Stimulated activated CD4-positive, alpha-beta T cell treated with anti-CD3 and anti-CD28 coated beads, Interleukin-1b, Interleukin-23, amount 100 ng/mL, for 1 hour (primary cell): Measurements from ENCODE around the gene GYPC.
"Not testable (repeated sequence)": the region's sequence is repeated elsewhere in the genome, so short reads cannot be mapped to it uniquely, and the experiment has no call there.

Source experiments
- DNase-seq, 2 donors: peaks; one replicate each; pipeline ENCODE4 v3.0.0-alpha.2; 2020; ENCODE audit warnings: low read depth in 2 of 2

GYPC gene, protein sequence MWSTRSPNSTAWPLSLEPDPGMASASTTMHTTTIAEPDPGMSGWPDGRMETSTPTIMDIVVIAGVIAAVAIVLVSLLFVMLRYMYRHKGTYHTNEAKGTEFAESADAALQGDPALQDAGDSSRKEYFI

DNA sequence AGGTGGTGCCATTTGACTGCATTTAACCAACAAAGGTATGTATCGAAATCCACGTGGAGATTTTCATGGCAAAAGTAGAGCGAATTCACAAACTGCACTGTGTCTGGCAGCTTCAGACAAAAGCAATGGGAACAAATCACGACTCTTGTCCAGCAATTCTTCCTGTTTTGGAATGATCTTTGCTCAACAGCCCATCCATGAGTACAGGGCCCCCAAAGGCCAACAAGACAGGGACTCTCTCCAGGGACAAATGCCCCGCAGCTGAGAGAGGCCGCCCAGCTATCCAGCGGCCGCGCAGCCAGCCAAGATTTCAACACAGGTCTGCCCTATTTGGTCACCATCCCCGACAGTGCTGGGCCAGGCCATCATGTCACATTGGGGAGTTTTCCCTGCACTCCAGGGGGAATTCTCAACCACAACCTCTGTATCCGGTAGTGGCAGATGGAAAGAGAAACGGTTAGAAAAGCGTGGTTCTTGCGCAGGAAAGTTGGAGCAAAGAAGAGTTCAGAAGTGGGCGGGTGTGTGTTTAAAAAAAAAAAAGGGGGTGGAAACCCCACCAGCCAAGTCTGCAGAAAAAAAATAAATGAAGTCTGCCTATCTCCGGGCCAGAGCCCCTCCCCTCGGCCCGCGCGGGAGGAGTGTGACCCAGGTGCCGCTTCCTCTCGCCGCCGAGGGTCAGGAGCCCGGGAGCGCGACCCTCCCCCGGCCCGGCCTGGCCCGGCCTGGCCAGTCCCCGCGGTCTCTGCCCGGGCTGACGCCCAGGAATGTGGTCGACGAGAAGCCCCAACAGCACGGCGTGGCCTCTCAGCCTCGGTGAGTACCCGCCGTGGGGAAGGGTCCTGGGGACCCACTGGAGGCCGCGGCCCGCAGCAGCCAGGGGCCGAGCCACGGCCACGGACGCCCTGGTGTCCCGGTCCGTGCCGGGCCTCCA lies at the start of gene GYPC:
TSS of gene GYPC (plus strand) at position 659 of the 931 bp plus-strand sequence. CDS start at position 765, 106 bp downstream.
- no peak for DNase-seq

DNA sequence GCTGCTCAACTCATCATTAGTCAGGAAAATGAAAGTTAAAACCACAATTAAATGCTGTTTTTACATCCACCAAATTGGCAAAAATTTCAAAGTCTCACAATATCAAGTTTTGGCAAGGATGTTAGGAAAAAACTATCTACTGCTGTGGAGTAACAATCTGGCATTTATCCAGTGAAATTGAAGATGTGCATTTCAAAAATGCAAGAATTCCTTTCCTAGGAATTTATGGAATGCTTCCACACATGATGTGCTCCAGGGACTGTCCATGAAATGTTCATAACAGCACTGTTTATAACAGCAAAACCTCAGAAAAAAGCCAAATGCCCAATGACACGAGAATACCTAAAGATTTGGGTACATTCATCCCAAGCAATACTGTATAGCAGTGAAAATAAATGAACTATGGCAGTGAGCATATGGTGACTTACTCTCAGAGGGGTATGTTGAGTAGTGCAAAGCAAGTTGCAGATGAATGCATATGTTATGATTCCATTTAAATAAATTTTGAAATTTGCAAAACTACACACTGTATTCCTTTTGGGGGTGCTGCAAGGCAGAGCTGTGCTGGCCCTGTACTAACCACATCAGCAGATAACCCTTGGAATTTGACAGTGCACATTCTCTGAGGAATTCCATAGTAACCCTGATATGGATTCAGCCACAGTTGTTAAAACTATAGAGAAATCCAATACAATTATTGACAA lies 41.3 kb upstream of the GYPC start:
- no peak for DNase-seq

DNA sequence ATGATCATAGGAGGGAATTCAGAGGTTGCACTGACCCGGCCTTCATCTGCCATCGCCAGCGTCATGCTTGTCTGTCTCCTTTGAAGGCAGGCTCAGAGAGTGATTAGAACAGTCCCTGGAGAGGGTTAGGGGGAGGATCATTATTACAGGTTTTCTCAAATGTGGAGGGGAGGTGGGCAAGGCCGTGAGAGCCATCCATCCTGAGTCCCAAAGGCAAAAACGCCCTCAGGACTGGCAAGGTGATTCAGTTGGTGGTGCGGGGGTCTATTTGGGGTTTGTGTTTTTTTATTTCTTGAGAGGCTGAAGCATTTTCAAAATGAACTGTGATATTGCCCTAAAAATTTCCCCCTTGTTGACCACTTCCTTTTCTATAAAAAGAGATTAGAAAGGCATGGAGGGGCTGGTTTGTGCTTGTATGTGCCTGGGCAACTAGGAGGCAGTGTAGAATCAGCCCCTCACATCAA lies 39.3 kb upstream of the GYPC start:
- no peak for DNase-seq

DNA sequence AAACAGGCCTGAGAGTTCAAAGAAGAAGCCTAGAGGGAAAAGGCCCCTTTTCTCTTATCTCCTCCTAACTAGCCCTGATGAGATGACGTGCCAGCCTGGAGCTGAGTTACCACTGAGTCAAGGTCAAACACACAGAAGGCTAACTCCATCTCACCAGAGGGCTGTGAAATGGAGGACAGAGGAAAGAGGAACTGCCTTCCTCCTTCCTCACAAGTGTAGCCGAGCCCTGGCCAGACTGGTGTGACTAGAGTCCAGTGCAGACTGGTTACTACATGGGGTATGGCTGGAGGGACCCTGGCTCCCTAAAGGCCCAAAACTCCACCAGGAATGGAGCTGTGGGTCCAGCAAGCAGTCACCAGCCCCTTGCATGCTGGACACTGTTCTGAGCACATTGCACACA lies 35.7 kb upstream of the GYPC start:
- no peak for DNase-seq

DNA sequence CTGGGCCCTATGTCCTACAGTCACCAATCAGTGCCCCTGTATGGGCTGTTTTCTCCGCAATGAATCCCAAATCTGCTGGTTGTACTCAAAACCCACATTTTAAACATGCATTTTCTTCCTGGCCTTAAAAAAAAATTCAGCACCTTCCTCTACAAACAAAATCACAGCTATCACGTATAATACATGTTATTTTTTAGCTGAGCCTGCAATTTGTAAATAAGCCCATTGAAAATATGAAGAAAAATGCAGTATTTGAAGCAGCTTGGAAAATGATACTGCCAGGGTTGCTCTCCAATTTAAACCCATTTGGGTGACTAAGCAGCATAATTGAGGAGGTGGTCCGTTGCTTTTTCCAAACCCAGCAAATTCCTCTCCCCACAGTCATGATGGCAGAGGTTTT lies 33.0 kb upstream of the GYPC start:
- no peak for DNase-seq

DNA sequence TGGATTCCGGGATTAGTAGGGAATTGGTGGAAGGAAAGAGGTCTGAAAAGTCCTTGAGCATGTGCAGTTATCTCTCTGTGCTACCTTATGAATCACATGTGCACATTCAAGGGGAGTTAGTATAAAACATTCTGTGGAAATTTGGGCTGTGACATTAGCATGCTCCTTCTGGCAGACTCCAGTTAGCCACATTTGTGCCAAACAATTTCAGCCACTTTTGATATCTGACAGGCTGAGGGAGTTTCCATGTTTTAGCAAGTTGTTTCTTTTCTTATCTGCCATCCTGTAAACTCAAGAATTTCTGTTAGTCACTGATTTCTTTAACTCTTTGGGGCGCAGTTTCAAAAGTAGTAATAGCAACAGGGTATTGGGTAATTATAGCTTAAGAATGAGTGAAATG lies 28.3 kb upstream of the GYPC start:
- no peak for DNase-seq

DNA sequence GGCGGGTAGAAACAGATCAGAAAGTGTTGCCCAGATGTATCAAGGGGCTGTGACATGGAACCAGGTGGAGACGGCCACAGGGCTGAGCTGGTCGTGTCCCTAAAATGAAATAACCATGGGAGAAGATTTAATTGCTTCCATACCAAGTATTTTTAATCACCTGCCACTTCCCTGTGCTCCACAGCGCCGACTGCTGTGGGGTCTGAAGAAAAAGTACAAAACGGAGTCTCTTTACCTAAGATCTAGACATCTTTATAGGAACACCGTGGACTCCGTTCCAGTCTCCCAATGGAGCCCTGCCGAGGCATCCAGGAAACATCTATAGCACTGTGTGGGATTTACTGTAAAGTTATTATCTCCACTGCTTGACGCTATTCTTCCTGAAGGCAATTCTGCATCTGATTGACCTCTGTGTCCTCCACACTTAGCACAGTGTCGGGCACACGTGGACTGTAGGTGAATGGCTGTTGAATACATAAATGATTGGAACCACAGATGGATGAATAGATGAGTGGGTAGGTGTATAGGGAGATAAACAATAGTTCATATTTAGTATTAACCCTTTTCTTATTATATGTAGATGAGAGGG lies 21.6 kb upstream of the GYPC start:
- no peak for DNase-seq

DNA sequence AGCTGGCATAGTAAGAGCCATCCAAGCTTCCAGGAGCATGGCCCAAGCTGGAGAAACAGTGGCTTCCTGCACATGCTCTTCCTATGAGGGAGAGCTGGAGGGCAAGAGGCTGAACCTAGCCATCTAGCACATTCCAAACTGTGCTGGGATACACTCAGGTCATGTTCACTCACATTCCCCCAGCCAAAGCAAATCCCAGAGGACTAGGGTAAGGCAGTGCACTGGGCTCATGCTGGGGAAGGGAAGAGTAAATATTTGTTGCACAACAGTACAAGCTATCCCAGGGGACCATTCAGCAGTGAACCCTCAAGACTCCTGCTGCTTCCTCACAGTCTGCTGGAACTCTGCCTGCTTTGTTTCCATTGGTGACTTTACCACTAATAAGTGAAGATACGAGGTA lies 20.7 kb upstream of the GYPC start:
- DNase-seq = no peak

DNA sequence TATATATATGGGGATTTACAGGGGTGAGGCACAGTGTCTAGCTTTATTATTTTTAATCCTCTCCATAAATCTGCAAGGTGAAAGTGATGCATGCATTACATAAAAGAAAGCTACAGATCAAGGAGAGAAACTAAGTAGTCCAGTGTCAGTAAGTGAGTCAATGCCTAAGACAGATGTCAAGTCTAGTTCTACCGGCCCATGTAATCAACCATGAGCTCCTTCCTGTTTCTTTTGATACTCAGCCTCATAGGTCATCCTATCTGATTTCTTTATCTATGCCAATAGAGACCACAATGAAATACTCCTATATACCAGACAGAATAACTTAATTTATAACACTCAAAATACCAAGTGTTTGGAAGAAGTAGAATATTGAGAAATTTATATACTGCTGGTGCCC lies 20.2 kb upstream of the GYPC start:
- no peak for DNase-seq

DNA sequence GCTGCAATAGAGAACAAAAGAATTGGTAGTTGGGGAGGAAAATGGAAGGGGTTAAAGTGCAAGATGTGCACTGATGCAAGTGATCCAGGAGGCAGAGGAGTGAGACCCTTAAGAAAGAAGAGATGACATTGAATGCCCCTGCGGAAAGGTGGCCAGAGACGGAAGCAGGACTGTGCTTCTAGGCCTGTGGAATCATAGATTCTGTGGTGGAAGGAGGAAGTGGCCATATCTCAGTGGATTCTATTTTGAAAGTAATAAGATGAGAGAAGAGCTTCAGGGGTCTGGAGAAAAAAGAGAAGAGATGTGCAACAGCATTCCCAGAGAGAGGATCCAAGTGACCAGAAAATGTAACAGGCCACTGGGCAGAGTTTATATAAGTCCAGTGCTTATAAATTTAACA lies 18.6 kb upstream of the GYPC start:
- DNase-seq = no peak

DNA sequence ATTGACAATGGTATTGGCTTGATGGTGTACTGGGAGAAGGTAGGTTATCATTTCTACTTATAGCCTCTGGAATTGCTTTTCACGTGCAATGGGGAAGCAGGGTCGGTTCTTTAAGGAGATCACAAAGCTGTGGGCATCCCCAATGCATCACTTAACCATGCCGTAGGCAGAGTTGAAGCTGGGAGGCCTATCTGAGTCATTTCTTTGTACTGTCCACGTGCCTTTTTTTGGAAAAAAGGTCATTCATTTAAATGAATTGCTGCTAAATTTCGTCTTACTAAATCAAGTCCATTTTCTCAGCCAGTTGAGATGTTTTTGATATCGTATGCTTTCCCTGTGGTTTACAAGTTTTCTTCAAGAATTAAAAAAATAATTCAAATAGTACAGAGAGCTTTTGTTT lies 17.2 kb upstream of the GYPC start:
- DNase-seq = no peak

DNA sequence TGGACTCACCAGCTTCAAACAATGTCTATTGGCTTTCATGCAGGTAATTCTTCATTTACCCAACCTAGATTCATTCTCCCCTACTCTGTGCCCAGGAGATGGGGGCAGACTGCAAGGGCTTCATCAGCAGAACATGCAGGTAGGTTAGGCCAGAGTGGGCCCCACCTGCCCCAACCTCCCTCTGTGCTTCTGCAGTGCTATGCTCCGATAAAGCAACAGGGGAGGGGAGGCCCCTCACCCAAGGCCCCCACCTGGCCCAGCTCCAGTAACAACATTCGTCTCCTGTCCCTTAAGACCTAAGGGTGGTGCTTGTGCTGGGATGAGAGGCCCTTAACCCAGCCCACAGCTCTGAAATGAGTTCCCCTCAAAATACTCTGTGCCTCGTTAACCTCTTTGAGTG lies 16.7 kb upstream of the GYPC start:
- DNase-seq = no peak

DNA sequence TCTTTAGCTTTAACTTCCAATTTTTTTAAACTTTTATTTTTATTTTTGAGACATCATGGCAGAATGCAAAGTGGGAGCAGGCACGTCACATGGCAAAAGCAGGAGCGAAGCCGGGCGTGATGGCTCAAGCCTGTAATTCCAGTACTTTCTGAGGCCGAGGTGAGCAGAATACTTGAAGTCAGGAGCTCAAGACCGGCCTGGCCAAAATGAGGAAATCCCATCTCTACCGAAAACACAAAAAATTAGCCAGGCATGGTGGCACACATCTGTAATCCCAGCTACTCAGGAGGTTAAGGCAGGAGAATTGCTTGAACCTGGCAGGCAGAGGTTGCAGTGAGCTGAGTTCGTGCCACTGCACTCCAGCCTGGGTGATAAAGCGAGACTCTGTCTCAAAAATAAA lies 14.7 kb upstream of the GYPC start:
- DNase-seq = not testable (repeated sequence)

DNA sequence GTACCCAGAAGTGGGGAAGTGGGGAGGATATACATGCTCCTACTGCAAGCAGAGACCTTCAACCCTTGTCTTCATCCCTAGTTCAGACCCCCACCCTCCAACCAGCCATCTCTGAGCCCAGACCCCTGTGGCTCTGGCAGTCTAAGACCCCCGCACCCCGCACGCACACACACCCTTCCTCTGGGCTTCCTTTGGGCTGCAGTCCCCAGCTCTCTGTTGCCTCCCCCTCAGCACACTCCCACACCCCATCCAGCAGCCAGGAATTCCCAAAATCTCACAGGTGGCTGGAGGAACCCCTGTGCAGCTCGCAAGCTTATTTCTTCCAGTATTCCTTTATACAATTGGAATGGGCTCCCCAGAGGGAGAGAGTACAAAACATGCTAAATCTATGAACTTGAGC lies 13.9 kb upstream of the GYPC start:
- DNase-seq = no peak

DNA sequence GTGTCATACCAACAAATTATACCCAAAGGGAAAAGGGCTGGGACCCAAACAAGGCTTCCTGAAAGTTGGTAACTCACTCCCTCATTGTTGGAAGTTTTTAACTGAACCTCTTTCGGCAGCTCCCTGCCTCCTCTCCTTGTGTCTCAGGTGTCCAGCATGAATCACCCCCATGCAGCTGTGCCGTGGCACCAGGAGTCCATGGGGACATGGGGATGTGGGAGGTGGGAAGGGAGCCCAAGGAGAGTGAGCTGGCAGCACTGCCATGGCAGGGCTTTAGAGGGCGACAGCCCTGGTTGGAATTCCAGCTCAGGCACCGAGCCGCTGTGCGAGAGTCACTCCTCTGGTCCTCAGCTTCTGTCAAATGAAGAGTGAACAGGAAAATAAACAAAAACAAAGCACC lies 12.5 kb upstream of the GYPC start:
- no peak for DNase-seq

DNA sequence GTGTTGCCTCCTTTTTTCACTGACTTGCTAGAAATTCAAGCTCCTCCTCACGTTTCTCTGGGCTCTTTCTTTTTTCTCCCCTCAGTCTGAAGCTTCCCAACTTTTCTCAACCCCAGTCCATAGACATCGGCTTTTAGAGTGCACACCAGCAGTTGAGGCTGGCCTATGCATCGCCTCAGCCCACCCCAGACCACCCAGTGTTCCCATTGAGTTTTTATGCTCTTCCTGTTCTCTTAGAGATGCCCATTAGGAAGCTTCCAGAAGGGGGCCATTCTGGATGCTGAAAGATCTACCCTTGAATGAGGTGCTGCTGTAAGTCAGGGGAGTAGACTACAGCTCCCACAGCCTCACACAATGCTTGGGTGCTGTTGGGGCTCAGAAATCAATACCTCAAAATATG lies 12.0 kb upstream of the GYPC start:
- no peak for DNase-seq

DNA sequence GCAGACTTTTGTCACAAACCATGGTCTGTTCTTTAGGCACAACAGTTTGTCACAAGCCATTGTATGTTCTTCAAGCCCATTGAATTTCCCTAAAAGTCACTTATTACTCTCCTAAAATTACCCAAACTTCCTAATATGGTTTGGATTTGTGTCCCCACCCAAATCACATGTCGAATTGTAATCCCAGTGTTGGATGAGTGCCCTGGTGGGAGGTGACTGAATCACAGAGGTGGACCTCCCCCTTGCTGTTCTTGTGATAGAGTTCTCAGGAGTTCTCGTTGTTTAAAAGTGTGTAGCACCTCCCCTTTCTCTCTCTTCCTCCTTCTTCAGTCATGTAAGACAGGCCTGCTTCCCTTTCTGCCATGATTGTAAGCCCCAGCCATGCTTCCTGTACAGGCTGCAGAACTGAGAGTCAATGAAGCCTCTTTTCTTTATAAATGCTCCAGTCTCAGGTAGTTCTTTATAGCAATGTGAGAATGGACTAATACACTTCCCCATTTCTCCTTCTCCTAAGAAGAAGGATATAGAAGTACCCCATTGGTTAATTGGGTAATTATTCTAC lies 11.2 kb upstream of the GYPC start:
- no peak for DNase-seq

DNA sequence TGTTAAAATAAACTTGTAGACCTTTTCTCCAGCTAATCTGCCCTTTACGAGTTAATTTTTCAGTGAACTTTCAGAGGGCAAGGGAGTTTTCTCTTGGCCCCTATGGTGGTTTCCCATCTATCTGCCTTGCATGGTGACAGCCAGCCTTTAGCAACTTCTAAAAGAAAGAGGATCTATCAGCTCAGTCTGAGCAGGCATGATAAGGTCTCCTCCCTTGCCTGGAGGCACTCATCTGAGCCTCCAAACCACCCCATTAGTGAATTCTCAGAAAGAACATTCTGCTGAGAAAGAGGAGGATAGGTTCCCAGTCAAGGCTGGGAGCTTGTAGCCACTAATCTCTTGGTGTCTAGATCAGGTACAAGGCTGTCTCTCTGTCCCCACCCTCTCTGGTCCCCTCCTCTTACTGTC lies 10.7 kb upstream of the GYPC start:
- no peak for DNase-seq

DNA sequence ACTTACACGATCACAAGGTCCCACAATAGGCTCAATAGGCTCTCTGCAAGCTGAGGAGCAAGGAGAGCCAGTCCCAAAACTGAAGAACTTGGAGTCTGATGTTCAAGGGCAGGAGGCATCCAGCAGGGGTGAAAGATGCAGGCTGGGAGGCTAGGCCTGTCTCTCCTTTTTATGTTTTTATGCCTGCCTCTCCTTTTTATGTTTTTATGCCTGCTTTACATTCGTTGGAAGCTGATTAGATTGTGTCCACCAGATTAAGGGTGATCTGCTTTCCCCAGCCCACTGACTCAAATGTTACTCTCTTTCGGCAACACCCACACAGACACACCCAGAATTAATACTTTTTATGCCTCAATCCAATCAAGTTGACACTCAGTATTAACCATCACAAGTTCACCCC lies 9.9 kb upstream of the GYPC start:
- no peak for DNase-seq

DNA sequence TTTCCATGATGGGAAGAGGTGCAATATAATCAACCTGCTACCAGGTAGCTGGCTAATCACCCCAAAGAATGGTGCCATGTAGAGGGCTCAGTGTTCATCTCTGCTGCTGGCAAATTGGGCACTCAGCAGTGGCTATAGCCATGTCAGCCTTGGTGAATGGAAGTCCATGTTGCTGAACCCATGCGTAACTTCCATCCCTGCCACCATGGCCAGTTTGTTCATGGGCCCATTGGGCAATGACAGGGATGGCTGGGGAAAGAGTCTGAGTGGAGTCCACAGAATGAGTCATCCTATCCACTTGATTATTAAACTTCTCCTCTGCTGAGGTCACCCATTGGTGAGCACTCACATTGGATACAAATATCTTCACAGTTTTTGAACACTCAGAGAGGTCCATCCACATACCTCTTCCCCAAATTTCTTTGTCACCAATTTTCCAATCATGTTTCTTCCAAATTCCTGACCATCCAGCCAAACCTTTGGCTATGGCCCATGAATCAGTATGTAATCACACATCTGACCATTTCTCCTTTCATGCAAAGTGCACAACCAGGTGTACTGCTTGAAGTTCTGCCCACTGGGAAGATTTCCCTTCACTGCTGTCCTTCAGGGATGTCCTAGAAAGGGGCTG lies 8.1 kb upstream of the GYPC start:
- not testable (repeated sequence) for DNase-seq

DNA sequence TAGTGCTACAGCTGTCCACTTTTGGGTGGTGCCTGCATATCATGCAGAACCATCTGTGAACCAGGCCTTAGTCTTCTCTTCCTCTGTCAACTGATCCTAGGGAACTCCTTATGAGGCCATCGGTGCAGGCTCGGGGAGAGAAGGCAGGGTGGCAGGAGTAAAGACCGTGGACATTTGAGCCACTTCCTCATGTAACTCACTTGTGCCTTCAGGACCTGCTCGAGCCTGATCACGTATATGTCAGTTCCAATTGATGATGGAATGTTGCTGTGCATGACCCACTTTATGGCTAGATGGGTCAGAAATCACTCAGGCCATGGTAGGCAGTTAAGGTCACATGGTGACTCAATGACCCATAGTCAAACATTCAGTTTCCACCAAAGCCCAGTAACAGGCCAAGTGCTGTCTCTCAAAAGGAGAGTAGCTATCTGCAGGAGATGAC lies 7.6 kb upstream of the GYPC start:
- not testable (repeated sequence) for DNase-seq

DNA sequence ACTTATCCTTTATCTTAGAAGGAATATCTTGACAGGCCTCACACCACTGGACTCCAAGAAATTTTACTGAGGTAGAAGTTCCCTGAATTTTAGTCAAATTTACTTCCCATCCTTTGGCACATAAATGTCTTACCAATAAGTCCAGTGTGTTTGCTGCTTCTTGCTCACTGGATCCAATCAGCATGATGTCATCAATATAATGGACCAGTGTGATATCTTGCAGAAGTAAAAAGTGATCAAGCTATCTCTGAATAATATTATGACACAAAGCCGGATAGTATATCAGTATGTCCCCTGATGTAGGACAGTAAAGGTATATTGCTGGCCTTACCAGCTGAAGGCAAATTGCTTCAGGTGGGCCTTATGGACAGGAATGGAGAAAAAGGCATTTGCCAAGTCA lies 6.9 kb upstream of the GYPC start:
- no peak for DNase-seq
